ENCODE results near the gene RBFOX1. TPM values are rescaled to one million over a fixed set of nuclear protein-coding genes. Genes with fewer than 3 reads are reported as not detected.

RBFOX1 gene
- polyA plus RNA-seq, 1 of the 3 experiments (the other 2 are of a cell fraction) = not detected

DNA sequence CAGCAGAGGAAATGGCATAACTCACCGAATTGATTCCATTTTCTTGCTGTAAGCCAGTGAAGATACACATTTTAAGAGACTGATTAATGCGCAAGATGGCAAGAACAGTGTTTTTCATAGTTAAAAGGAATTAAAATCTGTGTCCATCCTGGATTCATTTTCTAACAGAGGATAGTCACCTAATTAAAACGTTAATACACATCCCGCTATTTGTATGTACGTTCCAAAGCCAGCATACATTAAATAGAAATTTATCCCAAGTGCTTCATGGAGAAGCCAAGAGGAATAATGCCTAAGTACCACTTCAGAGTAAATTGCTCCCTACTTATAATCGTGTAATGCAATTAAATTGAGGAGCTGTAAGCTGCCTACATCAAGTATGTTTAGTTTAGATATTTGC lies 49.9 kb downstream of the RBFOX1 start:
- CTCF ChIA-PET = no interaction called here
- DNase-seq = no peak
- Histone ChIP-seq H2AFZ (ENCODE audit: low read depth) (no peak overlapping the region), H4K20me1 (ENCODE audit: insufficient read depth) (no peaks in the 10 kb centered on the region), H3K4me3 (ENCODE audit: low read depth in 2 of 2, low read length in 1 of 2) (no peak overlapping the region), H3K4me2 (no peak overlapping the region), H3K4me1 (ENCODE audit: control insufficient read depth in 1 of 2, insufficient read depth in 2 of 2, low read depth in 1 of 2, low read length in 1 of 2) (peaks cover 0 to 3% of the 10 kb centered on the region in 2 experiments; a peak in 2 of 4 replicates), H3K9me2 (no peaks in the 10 kb centered on the region), H3K27ac (ENCODE audit: low read depth in 2 of 2, low read length in 1 of 2) (no peak overlapping the region), H3K9me3 (no peaks in the 10 kb centered on the region), H3K79me2 (ENCODE audit: insufficient read depth) (no peaks in the 10 kb centered on the region), H3K36me3 (replicated peaks in 1 of 2; ENCODE audit: control insufficient read depth in 1 of 2, insufficient read depth in 2 of 2, low read length in 1 of 2) (no peaks in the 10 kb centered on the region), H3K27me3 (ENCODE audit: insufficient read depth) (no peaks in the 10 kb centered on the region), H3K9ac (no peak overlapping the region), H3F3A (replicated peaks; ENCODE audit: insufficient read depth) (no peaks in the 10 kb centered on the region)
- 30% methylated on average over 6 of the region's 6 CpGs for WGBS (ENCODE audit: low lambda C conversion rate)
- POLR2A ChIA-PET = interaction anchor here (0.6 kb wide), 1 partner anchor 87 kb away, joined by 3 read pairs; no protein-coding TSS in a partner anchor
- TF ChIP-seq POLR2AphosphoS5 (IDR thresholded peaks at IDR 0.05; ENCODE audit: low read depth, low read length) = no peak
- TF ChIP-seq EP300 (IDR thresholded peaks at IDR 0.05; ENCODE audit: borderline replicate concordance in 1 of 2, low read depth in 1 of 2, low read length in 1 of 2) = no peak
- TF ChIP-seq TCF12 (IDR thresholded peaks at IDR 0.05) = no peak
- TF ChIP-seq RAD21 (IDR thresholded peaks at IDR 0.05; ENCODE audit: low read length) = no peak
- TF ChIP-seq YY1 (IDR thresholded peaks at IDR 0.05; ENCODE audit: low read depth) = no peak
- TF ChIP-seq MXI1 (IDR thresholded peaks at IDR 0.05; ENCODE audit: low read depth, low read length) = no peak
- no peak for TF ChIP-seq FOXJ3 (CRISPR knock-in tag; IDR thresholded peaks at IDR 0.05)
- no peak for TF ChIP-seq GATA2 (CRISPR knock-in tag; IDR thresholded peaks at IDR 0.05)

DNA sequence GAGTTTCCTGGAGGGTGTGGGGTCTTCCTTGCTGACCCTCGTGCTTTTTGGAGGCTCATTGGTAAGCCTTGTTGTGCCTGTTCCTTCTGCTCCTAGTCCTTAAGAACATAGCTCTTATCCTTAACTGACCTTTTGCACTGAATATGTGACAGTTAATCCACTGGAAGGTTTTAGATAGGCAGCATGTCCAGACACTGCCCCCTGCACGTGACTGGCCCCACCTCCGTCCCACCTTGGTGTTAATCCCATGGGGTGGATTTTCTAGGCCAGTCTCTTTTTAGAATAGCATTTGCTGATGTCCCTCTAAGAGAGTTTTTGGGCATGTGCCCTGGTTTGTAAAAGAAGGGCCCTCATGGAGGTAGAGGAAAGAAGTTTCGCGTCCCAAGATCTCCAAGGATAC lies 58.3 kb downstream of the RBFOX1 start:
- WGBS (ENCODE audit: low lambda C conversion rate) = 41% methylated on average over 5 of the region's 5 CpGs
- ChIA-PET POLR2A (no interaction called here), CTCF (no interaction called here)
- H3K4me3 ChIP-seq (ENCODE audit: low read depth in 2 of 2, low read length in 1 of 2) = no peak overlapping the region
- DNase-seq = no peak
- no peaks in the 10 kb centered on the region; a peak in 2 of 4 replicates for H3K4me1 ChIP-seq (ENCODE audit: control insufficient read depth in 1 of 2, insufficient read depth in 2 of 2, low read depth in 1 of 2, low read length in 1 of 2)
- TF ChIP-seq RAD21 (IDR thresholded peaks at IDR 0.05; ENCODE audit: low read length) = no peak
- TF ChIP-seq GATA2 (CRISPR knock-in tag; IDR thresholded peaks at IDR 0.05) = no peak
- TF ChIP-seq, protein P1, sequence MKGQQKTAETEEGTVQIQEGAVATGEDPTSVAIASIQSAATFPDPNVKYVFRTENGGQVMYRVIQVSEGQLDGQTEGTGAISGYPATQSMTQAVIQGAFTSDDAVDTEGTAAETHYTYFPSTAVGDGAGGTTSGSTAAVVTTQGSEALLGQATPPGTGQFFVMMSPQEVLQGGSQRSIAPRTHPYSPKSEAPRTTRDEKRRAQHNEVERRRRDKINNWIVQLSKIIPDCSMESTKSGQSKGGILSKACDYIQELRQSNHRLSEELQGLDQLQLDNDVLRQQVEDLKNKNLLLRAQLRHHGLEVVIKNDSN (IDR thresholded peaks at IDR 0.05; ENCODE audit: borderline replicate concordance, low read depth) = no peak
- TF ChIP-seq, protein P2, sequence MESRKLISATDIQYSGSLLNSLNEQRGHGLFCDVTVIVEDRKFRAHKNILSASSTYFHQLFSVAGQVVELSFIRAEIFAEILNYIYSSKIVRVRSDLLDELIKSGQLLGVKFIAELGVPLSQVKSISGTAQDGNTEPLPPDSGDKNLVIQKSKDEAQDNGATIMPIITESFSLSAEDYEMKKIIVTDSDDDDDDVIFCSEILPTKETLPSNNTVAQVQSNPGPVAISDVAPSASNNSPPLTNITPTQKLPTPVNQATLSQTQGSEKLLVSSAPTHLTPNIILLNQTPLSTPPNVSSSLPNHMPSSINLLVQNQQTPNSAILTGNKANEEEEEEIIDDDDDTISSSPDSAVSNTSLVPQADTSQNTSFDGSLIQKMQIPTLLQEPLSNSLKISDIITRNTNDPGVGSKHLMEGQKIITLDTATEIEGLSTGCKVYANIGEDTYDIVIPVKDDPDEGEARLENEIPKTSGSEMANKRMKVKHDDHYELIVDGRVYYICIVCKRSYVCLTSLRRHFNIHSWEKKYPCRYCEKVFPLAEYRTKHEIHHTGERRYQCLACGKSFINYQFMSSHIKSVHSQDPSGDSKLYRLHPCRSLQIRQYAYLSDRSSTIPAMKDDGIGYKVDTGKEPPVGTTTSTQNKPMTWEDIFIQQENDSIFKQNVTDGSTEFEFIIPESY (IDR thresholded peaks at IDR 0.05; ENCODE audit: borderline replicate concordance, low read depth) = no peak
- no peak for TF ChIP-seq SMC3 (IDR thresholded peaks at IDR 0.05; ENCODE audit: low read depth, low read length)
- TF ChIP-seq NRF1 (IDR thresholded peaks at IDR 0.05; ENCODE audit: low read depth, low read length) = no peak
- TF ChIP-seq YY1 (IDR thresholded peaks at IDR 0.05; ENCODE audit: low read depth) = no peak
- TF ChIP-seq FOXM1 (IDR thresholded peaks at IDR 0.05; ENCODE audit: low read depth) = no peak
- TF ChIP-seq RCOR1 (IDR thresholded peaks at IDR 0.05; ENCODE audit: low read length) = no peak
- H3K4me2 ChIP-seq = no peak overlapping the region
- no peaks in the 10 kb centered on the region for H3K27me3 ChIP-seq (ENCODE audit: insufficient read depth)
- H3K36me3 ChIP-seq (replicated peaks in 1 of 2; ENCODE audit: control insufficient read depth in 1 of 2, insufficient read depth in 2 of 2, low read length in 1 of 2) = no peaks in the 10 kb centered on the region
- H3K9ac ChIP-seq = no peak overlapping the region
- no peak overlapping the region for H2AFZ ChIP-seq (ENCODE audit: low read depth)
- no peaks in the 10 kb centered on the region for H4K20me1 ChIP-seq (ENCODE audit: insufficient read depth)
- no peaks in the 10 kb centered on the region for H3K9me2 ChIP-seq
- H3K79me2 ChIP-seq (ENCODE audit: insufficient read depth) = no peaks in the 10 kb centered on the region
- no peaks in the 10 kb centered on the region for H3F3A ChIP-seq (replicated peaks; ENCODE audit: insufficient read depth)
- no peak overlapping the region for H3K27ac ChIP-seq (ENCODE audit: low read depth in 2 of 2, low read length in 1 of 2)
- H3K9me3 ChIP-seq = no peaks in the 10 kb centered on the region

Data from SK-N-SH (cell line).